PC-3 (cell line): ENCODE data around the gene IL1R2. TPM values are rescaled to one million over a fixed set of nuclear protein-coding genes. Genes with fewer than 3 reads are reported as not detected.

Experiments used
- ATAC-seq: fragments of 200-7000 bp; cut with Tn5 transposase; 2 replicates; pipeline ENCODE4 v1.9.1; 2020; ENCODE audit warnings: mild to moderate bottlenecking, moderate library complexity
- BruUV-seq: library from RNA; stranded (reverse); fragments of 400-500 nt; replicated peaks from 2 replicates; lab custom pipeline; 2021; lab: Mats Ljungman, UMichigan
- CTCF ChIA-PET: fragments of 300-600 bp; sonication (Branson Sonifier 250); formaldehyde crosslinking; loops from one replicate; lab custom pipeline; 2022; ENCODE audit warnings: antibody characterized with exemption; lab: Charles Lee
- POLR2A ChIA-PET: fragments of 300-600 bp; sonication (Branson Sonifier 250); formaldehyde crosslinking; loops from one replicate; lab custom pipeline; 2022; ENCODE audit warnings: antibody characterized with exemption; ENCODE audit not compliant: unreplicated experiment; lab: Charles Lee
- DNase-seq: peaks from one replicate; pipeline ENCODE4 v3.0.0-alpha.2; 2015
- H2AFZ ChIP-seq: fragments of 300-600 bp; sonication (generic); 2 replicates; pipeline ENCODE4 v1.6.0; 2016; ENCODE audit warnings: antibody characterized with exemption, low read length
- H3F3A ChIP-seq: fragments of 300-600 bp; sonication (generic); one replicate; pipeline ENCODE4 v1.6.0; 2017; ENCODE audit warnings: antibody characterized with exemption, low read length, control low read depth, mild to moderate bottlenecking; ENCODE audit not compliant: unreplicated experiment
- H3K27ac ChIP-seq: fragments of 300-600 bp; sonication (generic); 2 replicates; pipeline ENCODE4 v1.5.1; 2016; ENCODE audit warnings: mild to moderate bottlenecking, low read length
- H3K27me3 ChIP-seq: fragments of 300-600 bp; sonication (generic); 2 replicates; pipeline ENCODE4 v1.6.1; 2016; ENCODE audit warnings: low read length, mixed read lengths
- H3K36me3 ChIP-seq: fragments of 300-600 bp; sonication (generic); 2 replicates; pipeline ENCODE4 v1.6.1; 2016; ENCODE audit warnings: low read depth, mixed run types, low read length, mixed read lengths
- H3K4me1 ChIP-seq: fragments of 300-600 bp; sonication (generic); 2 replicates; pipeline ENCODE4 v1.5.1; 2016; ENCODE audit warnings: low read length; ENCODE audit not compliant: insufficient read depth
- H3K4me2 ChIP-seq: fragments of 300-600 bp; sonication (generic); 2 replicates; pipeline ENCODE4 v1.6.0; 2016; ENCODE audit warnings: low read length
- H3K4me3 ChIP-seq: fragments of 300-600 bp; sonication (generic); 2 replicates; pipeline ENCODE4 v1.5.1; 2016; ENCODE audit warnings: mild to moderate bottlenecking, low read length, mixed read lengths
- H3K79me2 ChIP-seq: fragments of 300-600 bp; sonication (generic); 2 replicates; pipeline ENCODE4 v1.6.1; 2017; ENCODE audit warnings: low read length, mixed read lengths
- H3K9ac ChIP-seq: fragments of 300-600 bp; sonication (generic); 2 replicates; pipeline ENCODE4 v1.6.0; 2016; ENCODE audit warnings: mild to moderate bottlenecking, low read length
- H3K9me2 ChIP-seq: fragments of 300-600 bp; sonication (generic); replicated peaks from 2 replicates; pipeline ENCODE4 v1.6.1; 2016; ENCODE audit warnings: mixed run types, low read length, mixed read lengths
- H3K9me3 ChIP-seq: fragments of 300-600 bp; sonication (generic); 2 replicates; pipeline ENCODE4 v1.6.1; 2016; ENCODE audit warnings: low read length, mixed read lengths
- H4K20me1 ChIP-seq: fragments of 300-600 bp; sonication (generic); 2 replicates; pipeline ENCODE4 v1.6.1; 2016; ENCODE audit warnings: low read length, mixed read lengths
- EZH2phosphoT487 ChIP-seq: fragments of 300-600 bp; sonication (generic); IDR thresholded peaks from 2 replicates; pipeline ENCODE4 v1.6.1; 2018; ENCODE audit warnings: mild to moderate bottlenecking, antibody characterized with exemption, low read length, borderline replicate concordance
- intact Hi-C: fragments of 100-400 bp; cut with micrococcal nuclease; formaldehyde crosslinking; loops from 2 replicates; pipeline ENCODE4 v1.9.0; 2023
- total RNA-seq: library from RNA; depleted of rRNA; stranded (reverse); fragments of >200 nt; gene quantifications from 2 replicates; pipeline ENCODE4 v1.2.3, GENCODE V29; 2014; rRNA removed

IL1R2 gene
- total RNA-seq, 1 experiment from 2014 or later: 6.0 TPM

GRCh38 chr2:102076512-102076911 is 84.8 kb downstream of the IL1R2 start:
- intact Hi-C loops: no loop called here
- no peaks in the 10 kb centered on the region for H3K4me1 ChIP-seq
- POLR2A ChIA-PET: no interaction called here
- no peaks in the 10 kb centered on the region for H3K27me3 ChIP-seq
- no peaks in the 10 kb centered on the region for H3K9me2 ChIP-seq
- no peak overlapping the region for H3K4me3 ChIP-seq
- no peak overlapping the region for H3K9ac ChIP-seq
- no peaks in the 10 kb centered on the region for H3K79me2 ChIP-seq
- no peak for TF ChIP-seq EZH2phosphoT487
- CTCF ChIA-PET: no interaction called here
- H4K20me1 ChIP-seq: no peaks in the 10 kb centered on the region
- no peak overlapping the region for H3K4me2 ChIP-seq
- H3K36me3 ChIP-seq: no peaks in the 10 kb centered on the region
- H3F3A ChIP-seq: no peaks in the 10 kb centered on the region
- no TSS peak for BruUV-seq
- no peak overlapping the region for H3K27ac ChIP-seq
- H3K9me3 ChIP-seq: no peaks in the 10 kb centered on the region
- ATAC-seq (no peak), DNase-seq (no peak)
- no peak overlapping the region for H2AFZ ChIP-seq

Other genes with a start within 250 kb of the IL1R2 start
- 0.40 and 0.69 TPM in 2 replicates for gene IL1R1, start 150.8 kb downstream of the IL1R2 start, total RNA-seq
- 0.11 TPM in 1 of 2 replicates, not detected in the other for gene IL1RL2, start 195.1 kb downstream of the IL1R2 start, total RNA-seq